ENCODE measurements around the gene ASB18.

Gene ASB18

GRCh38 chr2:236205867-236206645 lies 58.1 kb downstream of the ASB18 start:
- DNase-seq, result no peak

DNA sequence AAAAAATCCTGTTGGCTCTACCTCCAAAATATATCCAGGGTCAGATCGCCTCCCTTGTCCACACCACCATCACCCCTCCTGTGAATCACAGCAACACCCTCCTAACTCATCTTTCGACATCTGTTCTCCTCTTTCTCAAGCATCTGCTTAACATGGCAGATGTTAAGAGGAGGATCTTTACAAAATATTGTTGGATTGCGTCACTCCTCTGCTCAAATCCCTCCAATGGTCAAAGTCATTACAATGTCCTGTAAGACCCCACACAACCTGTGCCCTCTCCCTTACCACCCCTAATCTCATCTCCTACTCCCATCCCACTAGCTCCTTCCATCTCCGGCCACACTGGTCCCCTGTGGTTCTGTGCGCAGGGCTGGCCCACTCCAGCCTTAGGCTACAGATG lies 59.3 kb downstream of the ASB18 start:
- DNase-seq, result no peak

GRCh38 chr2:236200378-236200777 lies 63.8 kb downstream of the ASB18 start:
- DNase-seq, result no peak

DNA sequence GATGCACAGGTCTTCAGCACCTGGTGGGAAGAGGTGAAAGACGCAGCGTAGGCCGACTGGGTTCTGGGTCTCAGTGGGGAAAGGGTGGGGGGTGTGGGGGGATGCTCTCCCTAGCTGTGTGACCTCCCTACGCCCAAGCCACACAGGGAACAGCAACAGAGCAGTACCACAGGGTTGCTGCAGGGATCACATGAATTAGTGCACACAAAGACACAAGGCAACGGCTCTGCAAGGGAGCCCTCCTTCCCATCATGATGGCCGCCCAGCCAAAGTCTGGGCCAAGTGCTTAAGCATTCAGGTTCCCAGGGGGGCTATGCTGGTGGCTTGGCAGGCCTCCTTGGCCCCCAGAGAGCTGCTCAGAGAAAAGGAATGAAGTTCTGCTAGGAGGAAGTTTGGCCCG lies 67.8 kb downstream of the ASB18 start:
- no peak for DNase-seq

GRCh38 chr2:236195726-236196125 lies 68.5 kb downstream of the ASB18 start:
- DNase-seq, result no peak

DNA sequence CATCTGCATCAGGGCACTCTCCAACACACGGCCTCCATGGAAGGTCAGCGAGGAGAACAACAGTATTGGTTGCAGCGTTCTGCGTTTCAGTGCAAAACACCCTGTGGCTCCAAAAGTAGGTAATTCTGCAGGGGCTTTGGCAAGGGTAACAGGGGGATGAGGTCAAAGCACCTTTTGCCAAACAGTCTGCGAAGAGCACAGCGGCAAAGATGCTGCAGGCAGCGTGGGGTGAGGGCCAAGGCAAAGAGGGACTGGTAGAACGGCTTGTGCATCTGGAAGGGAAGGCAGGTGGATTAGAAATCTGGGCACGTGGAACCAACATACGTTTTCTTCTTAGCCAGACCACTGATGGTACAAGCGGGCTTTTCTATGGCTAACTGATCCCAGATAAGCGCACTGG lies 69.4 kb downstream of the ASB18 start:
- DNase-seq, result no peak

DNA sequence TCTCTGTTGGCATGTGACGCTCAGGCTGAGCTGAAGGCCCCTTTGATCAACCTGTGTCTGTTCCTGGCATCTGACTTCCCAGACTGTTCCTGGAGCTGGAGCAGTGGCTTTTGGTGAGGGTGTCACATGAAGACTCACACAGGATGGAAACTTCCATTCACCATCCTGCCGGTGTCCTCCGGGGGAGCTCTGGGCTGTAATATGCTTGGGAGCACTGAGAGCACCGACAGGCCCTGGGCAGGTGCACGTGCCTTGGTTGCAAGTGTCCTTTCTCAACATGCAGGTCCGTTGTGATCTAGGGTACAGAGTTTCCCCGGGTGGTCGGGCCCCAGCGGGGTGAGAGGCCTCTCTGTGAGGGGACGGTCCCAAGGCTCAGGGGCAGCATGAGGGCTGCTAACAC lies 71.2 kb downstream of the ASB18 start:
- no peak for DNase-seq

DNA sequence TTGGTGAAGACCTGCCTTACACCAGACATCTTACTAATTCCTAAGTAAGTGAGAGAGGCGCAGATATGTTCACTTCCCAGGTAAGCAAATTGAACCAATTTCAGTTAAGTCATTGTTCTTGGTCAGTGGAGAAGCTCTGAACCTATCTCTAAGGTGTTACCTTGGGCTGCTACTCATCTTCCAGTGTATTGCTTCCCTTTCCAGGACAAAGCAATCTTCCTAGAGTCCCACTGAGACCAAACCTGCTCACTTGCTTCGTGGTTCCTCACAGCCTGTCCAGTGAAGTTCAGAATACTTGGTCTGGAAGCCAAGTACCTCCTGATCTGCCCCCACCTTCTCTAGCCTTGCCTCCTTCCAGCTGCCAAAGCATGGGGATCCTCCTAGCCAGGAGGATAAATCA lies 73.5 kb downstream of the ASB18 start:
- no peak for DNase-seq

DNA sequence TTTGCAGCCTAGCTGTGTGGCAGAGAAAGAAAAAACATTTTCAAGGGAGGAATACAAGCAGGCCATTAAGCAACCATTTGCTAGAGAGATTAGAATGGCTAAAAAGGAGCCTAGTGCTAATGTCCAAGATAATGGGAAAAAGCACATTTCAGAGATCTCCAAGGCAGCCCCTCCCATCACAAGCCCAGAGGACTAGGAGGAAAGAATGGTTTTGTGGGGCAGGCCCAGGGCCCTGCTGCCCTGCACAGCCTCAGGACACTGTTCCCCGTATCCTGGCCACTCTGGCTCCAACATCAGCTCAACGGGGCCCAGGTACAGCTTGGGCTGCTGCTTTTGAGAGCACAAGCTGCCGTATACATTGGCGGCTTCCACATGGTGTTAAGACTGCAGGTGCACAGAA lies 79.5 kb downstream of the ASB18 start:
- no peak for DNase-seq

DNA sequence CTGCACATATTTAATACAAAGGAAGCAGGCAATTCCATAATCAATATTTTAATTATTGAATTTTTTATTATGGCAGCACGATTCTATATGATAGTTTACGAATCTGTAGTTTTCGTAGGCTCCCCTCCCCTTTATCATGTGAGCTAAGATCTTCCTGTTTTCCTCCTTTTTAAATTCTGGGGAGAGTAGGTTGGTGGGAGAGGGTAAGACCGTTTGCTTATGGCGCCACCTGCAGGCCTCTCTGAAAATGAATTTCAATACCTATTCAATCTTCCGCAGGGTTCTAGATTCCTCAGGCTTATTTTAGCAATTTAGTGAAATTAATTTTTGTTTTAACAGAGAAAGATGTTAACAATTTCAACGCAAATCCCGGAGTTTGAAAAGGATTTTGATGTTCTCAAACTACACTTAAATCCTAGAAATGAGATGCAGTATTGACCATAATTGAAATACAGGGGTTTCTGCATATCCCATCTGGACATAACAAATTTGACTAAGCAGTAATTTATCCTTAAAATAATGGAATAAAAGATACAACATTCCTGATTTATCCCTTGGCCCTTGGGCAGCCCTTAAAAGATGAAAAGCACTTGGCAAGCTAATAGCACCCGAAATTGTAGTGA lies 83.3 kb downstream of the ASB18 start:
- peak; percentile 62 for DNase-seq

DNA sequence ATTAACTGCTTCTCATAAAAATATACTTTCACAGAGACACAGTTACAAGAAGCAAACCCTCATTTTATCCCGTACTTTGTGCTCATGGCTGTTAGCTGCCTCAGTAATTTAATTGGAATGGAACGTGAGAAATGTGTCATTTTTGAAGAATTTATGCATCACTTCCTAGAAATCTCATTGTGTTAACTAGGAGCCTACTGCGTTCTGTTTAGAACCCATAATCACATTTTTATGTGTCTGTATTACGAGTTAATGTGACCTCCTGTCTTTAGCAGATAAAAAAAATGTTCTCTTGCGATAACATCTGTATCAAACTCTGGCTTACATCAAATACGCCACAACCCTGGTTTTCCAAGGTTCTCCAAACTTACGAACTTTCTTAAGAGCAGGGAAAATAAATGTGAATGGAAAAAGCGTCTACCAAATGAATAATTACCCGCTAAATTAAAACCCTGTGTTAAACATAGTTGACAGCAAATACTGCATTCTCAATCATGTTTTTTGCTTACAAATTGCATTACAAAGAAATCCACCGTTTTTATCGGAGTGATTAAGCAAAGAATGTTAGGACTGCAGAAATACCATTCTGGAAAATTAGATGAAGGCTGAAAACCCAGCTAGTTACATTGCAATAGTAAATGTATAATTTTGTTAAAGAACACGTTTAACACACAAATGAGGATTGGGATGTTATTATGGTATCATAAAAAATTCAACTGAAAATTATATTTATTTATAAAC lies 84.0 kb downstream of the ASB18 start:
- peak; percentile 76 for DNase-seq

- peak; percentile 44 for DNase-seq
These were observed 84.8 kb downstream of the ASB18 start for GRCh38 chr2:236179236-236180075.

DNA sequence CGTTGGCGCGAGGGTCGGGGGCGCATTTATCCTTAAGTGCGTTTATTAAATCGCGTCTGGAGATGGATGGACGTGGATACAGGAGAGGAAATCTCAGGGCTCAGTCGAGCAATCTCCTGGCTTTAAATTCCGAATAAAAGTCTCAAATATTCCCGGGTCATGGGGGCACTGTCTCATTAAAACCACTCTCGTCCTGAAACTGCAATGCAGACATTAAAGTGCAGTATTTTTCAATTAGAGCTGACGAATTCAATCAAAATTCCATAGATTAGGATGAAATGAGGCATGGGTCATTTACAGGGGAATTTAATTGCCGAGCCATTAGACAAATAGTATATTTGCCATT lies 85.3 kb downstream of the ASB18 start:
- DNase-seq, result no peak

GRCh38 chr2:236177967-236178889 lies 86.0 kb downstream of the ASB18 start:
- peak; percentile 64 for DNase-seq

DNA sequence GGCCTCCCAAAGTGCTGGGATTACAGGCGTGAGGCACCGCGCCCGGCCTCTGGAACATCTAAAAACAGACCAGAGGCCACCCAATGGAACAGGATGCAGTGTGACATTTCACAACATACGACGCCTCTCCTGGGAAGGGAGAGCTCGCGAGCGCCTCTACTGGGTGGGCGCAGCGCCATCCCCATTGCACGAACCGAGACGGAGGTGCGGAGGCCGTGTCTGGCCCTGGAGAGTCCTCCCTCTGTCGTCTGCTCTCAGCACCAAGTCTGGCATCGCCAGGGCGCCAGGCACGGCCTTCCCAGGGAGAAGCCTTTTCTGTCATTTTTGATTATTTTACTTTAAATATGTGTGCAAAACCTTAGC lies 86.6 kb downstream of the ASB18 start:
- DNase-seq, result peak; percentile 49

DNA sequence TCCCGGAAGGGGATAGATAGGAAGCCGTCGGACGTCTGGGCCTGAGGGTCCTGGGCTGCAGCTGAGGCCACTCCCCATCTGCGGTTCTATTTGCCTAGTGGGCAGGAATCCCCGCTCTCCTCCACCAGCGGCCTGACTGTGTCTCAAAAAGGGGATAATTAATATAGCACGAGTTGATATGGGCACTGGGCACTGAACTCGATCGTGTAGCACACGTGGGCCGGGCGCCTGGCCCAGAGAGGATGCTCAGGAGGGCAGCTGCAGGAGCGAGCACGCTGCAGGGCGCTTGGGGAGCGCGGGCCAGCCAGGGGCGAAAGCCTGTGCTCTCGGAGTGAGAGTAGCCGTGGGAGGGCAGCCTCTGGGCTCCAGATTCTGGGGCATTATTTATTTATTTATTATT lies 87.3 kb downstream of the ASB18 start:
- no peak for DNase-seq

GRCh38 chr2:236176417-236176816 lies 87.8 kb downstream of the ASB18 start:
- DNase-seq, result peak; percentile 38

DNA sequence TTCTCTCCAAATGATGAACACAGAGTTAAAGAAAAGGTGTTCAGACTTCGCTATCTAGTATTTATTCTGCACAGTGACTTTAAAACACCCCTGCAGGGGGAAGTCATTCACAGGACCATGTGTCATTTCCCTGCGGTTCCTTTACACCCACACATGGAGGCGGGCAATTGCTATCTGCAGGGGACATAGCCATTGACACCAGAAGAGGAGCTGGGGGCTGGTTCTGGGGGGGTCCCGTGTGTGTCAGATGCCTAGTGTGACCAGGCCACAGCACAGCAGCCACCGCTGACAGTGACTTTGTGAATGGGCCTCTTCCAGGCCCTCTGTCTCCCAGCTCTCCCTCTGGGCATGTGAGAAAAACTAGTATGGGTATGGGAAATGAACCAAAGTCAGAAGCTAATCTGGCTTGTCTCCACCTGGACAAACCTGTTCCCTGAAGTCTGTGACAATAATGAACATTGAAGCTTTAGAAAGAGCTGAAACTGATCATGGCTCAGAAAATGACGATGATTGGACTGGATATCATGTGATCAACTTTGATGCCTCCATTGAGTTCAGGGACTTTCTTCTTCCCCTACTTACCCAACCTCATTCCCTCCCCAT lies 88.6 kb downstream of the ASB18 start:
- DNase-seq, result no peak

- DNase-seq, result no peak
These were observed 90.2 kb downstream of the ASB18 start for GRCh38 chr2:236173729-236174607.

DNA sequence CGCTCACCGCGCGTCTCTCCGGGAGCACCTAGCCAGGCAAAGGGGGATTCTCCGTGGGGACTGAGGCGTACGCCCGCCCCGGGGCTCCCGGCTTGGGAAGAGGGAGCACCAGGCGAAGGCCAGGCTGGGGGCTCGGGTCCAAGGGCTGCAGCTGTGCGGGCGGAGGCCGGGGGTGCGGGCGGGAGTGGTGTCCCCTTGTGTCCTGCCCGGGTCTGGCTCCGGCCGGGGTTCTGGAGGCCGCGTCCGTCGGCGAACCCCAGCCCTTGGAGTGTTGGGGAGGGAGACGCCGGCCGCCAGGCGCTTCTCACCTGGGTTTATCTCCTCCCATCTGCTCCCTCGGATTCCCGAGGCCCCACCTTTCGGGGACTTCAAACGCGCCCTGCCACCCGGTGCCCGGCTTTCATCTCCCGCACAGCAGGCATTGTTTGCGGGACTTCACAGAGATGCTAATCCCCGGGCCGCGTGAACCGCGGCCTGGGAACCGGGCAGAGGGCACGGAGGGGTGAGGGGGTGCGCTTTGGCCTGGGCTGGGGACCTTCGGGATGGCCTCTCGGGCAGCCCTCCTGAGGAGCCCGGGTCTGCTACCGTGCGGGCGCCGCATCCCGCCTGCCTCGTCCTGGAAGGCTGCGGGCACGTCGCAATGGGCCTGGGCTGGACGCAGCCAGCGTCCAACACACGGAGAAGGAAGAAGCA lies 91.0 kb downstream of the ASB18 start:
- no peak for DNase-seq
